SH-SY5Y (cell line): ENCODE results near the gene PRND.

Experiments
- GATA2 ChIP-seq: IDR thresholded peaks from 2 replicates; pipeline ENCODE4 v1.6.1; 2011; ENCODE audit warnings: mild to moderate bottlenecking, low read depth, low read length
- GATA3 ChIP-seq: IDR thresholded peaks from 2 replicates; pipeline ENCODE4 v1.6.1; 2011; ENCODE audit warnings: low read depth, mild to moderate bottlenecking, low read length, moderate library complexity

PRND gene

GRCh38 chr20:4749326-4749725, 27.6 kb downstream of the PRND start:
- TF ChIP-seq GATA2 = no peak
- no peak for TF ChIP-seq GATA3

- TF ChIP-seq GATA3 = no peak
- TF ChIP-seq GATA2 = no peak
Measured at GRCh38 chr20:4750381-4750780, 28.7 kb downstream of the PRND start.

DNA sequence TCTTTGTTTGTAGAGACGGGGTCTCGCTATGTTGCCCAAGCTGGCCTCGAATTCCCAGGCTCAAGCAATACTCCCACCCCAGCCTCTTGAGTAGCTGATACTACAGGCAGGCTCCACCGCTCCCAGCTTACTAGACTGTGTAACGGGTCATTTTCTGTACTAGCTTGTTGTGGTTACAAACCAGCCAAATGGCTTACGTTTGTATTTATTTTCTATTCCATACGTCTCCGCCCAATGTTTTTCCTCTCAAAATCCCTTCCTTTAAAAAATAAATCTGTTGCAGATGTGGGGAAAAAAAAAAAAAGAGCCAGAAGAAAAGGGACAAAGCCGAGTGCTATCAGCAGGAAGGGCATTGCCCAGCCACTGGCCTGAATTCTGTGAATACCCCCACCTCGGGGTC, 41.6 kb downstream of the PRND start:
- TF ChIP-seq GATA3 (no peak), GATA2 (no peak)

GRCh38 chr20:4763723-4764510, 42.2 kb downstream of the PRND start:
- TF ChIP-seq GATA3 = no peak
- TF ChIP-seq GATA2 = no peak

GRCh38 chr20:4764805-4765204, 43.1 kb downstream of the PRND start:
- TF ChIP-seq GATA2 = no peak
- no peak for TF ChIP-seq GATA3

DNA sequence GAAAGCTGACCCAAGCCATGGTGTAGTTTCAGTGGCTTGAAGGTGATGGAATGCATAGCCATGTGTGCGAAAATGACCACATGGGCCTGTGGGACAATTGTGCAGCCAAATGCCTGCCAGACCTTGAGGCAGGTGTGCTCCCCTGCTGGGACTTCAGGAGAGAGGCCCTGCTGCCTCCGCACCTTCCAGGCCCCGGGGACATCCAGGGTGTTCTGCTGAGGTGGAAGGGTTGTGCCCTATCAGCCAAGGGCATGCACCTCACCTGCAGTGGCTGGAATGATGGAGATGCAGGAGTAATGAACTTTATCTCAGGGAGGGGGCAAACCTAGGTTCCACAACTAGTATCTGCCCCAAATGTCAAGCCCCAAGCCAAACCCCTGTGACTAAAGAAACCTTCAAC, 44.0 kb downstream of the PRND start:
- TF ChIP-seq GATA2 (no peak), GATA3 (no peak)

- TF ChIP-seq GATA2 (no peak), GATA3 (no peak)
Measured at GRCh38 chr20:4766631-4767030, 44.9 kb downstream of the PRND start.

DNA sequence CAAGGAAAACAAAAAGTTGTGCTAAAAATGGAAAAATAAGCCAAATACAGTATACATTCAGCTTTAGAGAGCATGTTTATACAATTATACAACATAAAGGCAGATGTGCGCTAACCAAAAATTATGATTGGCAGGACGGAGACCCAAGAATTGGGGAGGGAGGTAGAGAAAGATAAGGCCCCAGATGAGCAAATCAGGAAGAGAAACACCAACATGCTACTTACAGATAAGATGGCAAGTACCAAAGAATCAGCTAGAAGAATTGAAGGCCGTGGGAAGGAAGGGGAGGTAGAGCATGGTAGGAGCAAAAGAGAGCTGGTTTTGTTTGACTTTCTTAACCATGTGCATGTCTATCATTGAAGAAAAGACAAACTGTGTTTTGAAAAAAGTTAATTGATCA, 45.4 kb downstream of the PRND start:
- TF ChIP-seq GATA3 (no peak), GATA2 (no peak)

DNA sequence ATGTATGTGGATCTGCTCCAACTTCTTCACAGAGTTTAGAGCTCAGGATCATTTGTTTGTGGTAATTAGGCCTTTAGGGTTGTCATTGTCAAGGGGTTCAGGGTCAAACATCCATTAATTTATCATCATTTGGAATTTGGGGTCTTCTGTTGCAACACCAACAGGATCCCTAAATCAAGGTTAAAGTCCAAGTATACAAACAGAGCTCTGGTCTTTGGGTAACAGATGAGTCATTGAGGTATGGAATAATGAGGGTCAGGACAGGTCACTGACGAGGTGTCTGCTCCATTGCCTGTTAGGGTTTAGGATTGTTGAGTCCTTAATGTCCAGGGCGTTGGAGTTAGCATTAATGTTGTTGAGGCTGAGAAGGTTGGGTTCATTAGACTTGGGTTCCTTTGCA, 47.6 kb downstream of the PRND start:
- no peak for TF ChIP-seq GATA2
- TF ChIP-seq GATA3 = no peak

DNA sequence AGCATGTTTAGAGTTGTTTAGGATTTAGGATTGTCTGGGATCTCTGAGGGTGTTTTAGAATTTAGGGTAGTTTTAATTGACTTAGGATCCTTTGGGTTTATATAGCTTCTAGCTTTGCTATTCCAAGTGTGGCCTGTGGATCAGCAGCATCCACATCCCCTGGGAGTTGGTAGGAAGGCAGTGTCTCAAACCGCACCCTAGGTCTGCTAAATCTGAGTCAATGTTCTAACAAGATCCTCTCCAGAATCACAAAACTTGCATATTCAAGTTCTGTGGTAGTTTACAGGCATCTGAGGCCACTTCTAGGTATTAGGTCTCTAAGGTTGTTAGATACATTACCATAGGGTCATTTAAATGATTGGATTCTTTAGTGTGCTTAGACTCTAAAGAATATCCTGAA, 48.3 kb downstream of the PRND start:
- TF ChIP-seq GATA3 (no peak), GATA2 (no peak)

DNA sequence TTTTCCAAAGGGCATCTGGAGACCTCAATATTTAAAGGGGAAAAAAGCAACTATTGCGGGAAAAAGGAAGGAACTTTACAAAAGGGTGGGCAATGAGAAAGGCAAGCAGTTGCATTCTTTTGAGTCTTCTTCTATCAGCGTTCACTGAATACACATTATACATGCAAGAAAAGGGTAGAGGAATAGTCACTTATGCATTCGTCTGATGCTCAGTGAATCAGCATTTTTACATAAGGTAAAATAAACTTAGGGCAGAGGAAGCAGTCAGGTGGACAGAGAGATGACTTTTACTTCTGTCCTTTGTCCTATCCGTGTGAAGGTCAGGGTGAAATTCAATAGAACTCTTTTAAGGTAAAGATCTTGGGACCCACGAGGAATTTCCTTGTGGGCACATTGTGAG, 49.3 kb downstream of the PRND start:
- TF ChIP-seq GATA2 = no peak
- TF ChIP-seq GATA3 = no peak

- TF ChIP-seq GATA3 (no peak), GATA2 (no peak)
Measured at GRCh38 chr20:4772132-4772531, 50.4 kb downstream of the PRND start.

DNA sequence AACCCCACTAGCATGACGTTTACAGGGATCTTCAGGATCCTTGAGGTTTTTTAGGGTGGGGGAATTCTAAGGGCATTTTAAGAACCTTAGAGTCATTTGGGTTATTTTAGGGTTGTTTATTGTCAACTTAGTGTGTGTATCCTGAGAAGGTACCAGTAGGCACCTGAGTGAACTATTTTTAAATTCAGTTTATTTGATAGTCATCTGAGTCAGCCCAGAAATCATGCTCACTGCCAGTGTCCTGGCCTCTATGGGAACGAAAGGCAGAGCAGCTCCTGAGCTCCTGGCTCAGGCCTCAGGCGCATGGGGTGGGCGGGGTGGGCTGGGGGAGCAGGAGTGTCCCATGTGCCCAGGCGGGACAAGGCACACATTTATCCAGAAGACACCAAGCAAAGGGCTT, 52.0 kb downstream of the PRND start:
- TF ChIP-seq GATA3 (no peak), GATA2 (no peak)

- TF ChIP-seq GATA3 (no peak), GATA2 (no peak)
Measured at GRCh38 chr20:4774207-4774606, 52.5 kb downstream of the PRND start.

DNA sequence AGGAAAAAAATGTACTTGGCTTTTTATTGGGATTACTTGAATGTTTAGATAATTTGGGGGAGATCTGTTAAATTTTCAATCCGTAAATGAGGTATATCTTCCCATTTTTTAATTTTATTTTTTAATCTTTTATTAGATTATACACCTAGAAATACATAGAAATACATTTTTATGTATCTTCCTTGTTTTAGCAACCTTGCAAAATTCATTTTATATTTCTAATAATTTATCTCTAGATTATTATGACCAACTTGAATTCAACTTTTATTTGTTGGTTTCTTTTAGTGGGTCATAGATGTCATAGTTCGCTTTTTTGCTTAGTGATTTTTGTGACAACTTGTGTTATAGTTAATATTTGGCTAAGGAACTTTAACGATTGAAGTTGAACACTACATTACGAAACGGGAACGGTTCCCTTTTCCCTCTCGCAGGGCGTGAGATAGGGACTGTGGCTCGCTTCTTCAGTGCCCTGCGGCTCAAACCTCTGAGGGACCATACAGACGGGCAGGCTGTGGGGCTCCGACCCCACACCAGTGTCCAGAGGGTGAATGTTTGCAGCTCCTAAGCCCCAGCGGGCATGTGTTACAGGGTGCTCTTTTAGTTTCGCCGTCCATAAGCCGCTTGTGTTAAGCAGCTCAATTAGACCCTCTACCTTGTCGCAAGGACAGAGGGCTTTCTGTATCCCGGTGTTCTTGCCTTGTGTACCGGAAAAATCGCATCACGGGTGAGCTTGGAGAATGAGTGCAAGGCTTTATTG, 53.8 kb downstream of the PRND start:
- TF ChIP-seq GATA2 (no peak), GATA3 (no peak)
